Activated CD8-positive, alpha-beta memory T cell treated with anti-CD3 and anti-CD28 coated beads, Interleukin-2, amount 10 ng/mL, durations not matched to agents 7 days and 5 days (primary cell): ENCODE data around the gene SMTNL1. TPM values are rescaled to one million over a fixed set of nuclear protein-coding genes. Genes with fewer than 3 reads are reported as not detected.
A peak's percentile ranks its signal among the peaks of the same experiment; 100 is the strongest.

Experiments
- ATAC-seq: fragments of 150-1000 bp; cut with Tn5 transposase; one replicate; pipeline ENCODE4 v1.10.0; 2021; ENCODE audit warnings: moderate library complexity
- CTCF ChIA-PET: fragments of 350-600 bp; sonication (Branson Sonifier 250); formaldehyde crosslinking; loops from one replicate; lab custom pipeline; 2021; ENCODE audit warnings: antibody characterized with exemption; lab: Charles Lee
- DNase-seq: peaks from one replicate; pipeline ENCODE4 v3.0.0-alpha.2; 2020
- H3K27ac Mint-ChIP-seq: one replicate; pipeline ENCODE4 v1.8.0; 2021; ENCODE audit warnings: mild to moderate bottlenecking, mixed read lengths
- H3K27me3 Mint-ChIP-seq: one replicate; pipeline ENCODE4 v1.8.0; 2021; ENCODE audit warnings: mixed read lengths
- H3K36me3 Mint-ChIP-seq: one replicate; pipeline ENCODE4 v1.8.0; 2021; ENCODE audit warnings: mild to moderate bottlenecking, mixed read lengths
- H3K4me1 Mint-ChIP-seq: one replicate; pipeline ENCODE4 v1.8.0; 2021; ENCODE audit warnings: mixed read lengths
- H3K4me3 Mint-ChIP-seq: one replicate; pipeline ENCODE4 v1.8.0; 2021; ENCODE audit warnings: mild to moderate bottlenecking, moderate library complexity, mixed read lengths
- H3K9me3 Mint-ChIP-seq: one replicate; pipeline ENCODE4 v1.8.0; 2022; ENCODE audit warnings: low read depth, mixed read lengths
- total RNA-seq, 2 experiments: library from RNA; stranded (reverse); gene quantifications; one replicate each; pipeline ENCODE4 v1.2.3, GENCODE V29; 2021

SMTNL1 gene
- total RNA-seq, 2 experiments from 2014 or later: not detected

DNA sequence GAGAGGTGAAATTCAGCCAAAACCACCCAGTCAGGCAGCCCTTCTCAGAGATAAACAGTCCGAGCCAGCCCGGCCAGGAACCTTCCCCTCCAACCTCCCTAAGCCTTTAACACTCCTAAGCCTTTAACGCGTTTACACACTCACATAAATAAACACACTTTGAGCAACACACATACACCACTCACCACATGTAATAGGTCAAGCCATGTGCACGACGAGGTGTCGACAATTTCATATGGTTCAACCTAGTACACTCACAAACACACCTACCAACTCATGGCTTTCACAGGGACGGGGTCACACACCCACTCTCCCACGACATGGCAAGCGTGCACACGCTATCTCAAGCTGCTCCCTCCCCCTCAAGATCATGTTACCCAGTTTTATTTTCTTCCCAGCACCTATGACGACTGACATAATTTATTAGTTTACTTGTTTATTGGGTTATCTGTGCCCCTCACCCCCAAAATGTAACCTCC, 37.4 kb upstream of the SMTNL1 start:
- no peak for ATAC-seq
- no peak overlapping the region for H3K4me3 Mint-ChIP-seq
- CTCF ChIA-PET: interaction anchor here (0.7 to 4.0 kb wide), 4 partner anchors 15 to 141 kb away, joined by 3 to 21 read pairs (median 4); partner anchors contain the start of gene SLC43A1
- H3K9me3 Mint-ChIP-seq: no peaks in the 10 kb centered on the region
- H3K27me3 Mint-ChIP-seq: no peaks in the 10 kb centered on the region
- H3K4me1 Mint-ChIP-seq: no peaks in the 10 kb centered on the region
- H3K27ac Mint-ChIP-seq: no peak overlapping the region
- no peak for DNase-seq
- peaks cover 12% of the 10 kb centered on the region for H3K36me3 Mint-ChIP-seq

GRCh38 chr11:57500515-57500914, 36.9 kb upstream of the SMTNL1 start:
- Mint-ChIP-seq H3K36me3 (peaks cover 12% of the 10 kb centered on the region), H3K27ac (no peak overlapping the region), H3K4me1 (no peaks in the 10 kb centered on the region), H3K9me3 (no peaks in the 10 kb centered on the region), H3K27me3 (no peaks in the 10 kb centered on the region), H3K4me3 (no peak overlapping the region)
- CTCF ChIA-PET: interaction anchor here (1.0 to 4.0 kb wide), 4 partner anchors 14 to 144 kb away, joined by 3 to 21 read pairs (median 5); partner anchors contain the start of gene SLC43A1
- DNase-seq (no peak), ATAC-seq (no peak)

- Mint-ChIP-seq H3K27me3 (no peaks in the 10 kb centered on the region), H3K4me3 (no peak overlapping the region), H3K27ac (no peak overlapping the region), H3K4me1 (no peaks in the 10 kb centered on the region), H3K9me3 (no peaks in the 10 kb centered on the region), H3K36me3 (peaks cover 12% of the 10 kb centered on the region)
- CTCF ChIA-PET: interaction anchor here (1.0 to 4.0 kb wide), 7 partner anchors 8 to 144 kb away, joined by 3 to 29 read pairs (median 6); partner anchors contain the start of gene SLC43A1
- no peak for ATAC-seq
- no peak for DNase-seq
Measured at GRCh38 chr11:57500926-57501325, 36.5 kb upstream of the SMTNL1 start.

GRCh38 chr11:57501953-57502352, 35.4 kb upstream of the SMTNL1 start:
- no peak for ATAC-seq
- CTCF ChIA-PET: interaction anchor here (0.8 to 4.0 kb wide), 9 partner anchors 9 to 143 kb away, joined by 3 to 29 read pairs (median 6); partner anchors contain the start of gene SLC43A1
- no peak overlapping the region for H3K4me3 Mint-ChIP-seq
- DNase-seq: no peak
- H3K4me1 Mint-ChIP-seq: peaks cover 6% of the 10 kb centered on the region
- H3K9me3 Mint-ChIP-seq: no peaks in the 10 kb centered on the region
- H3K27me3 Mint-ChIP-seq: no peaks in the 10 kb centered on the region
- H3K27ac Mint-ChIP-seq: no peak overlapping the region
- peaks cover 12% of the 10 kb centered on the region for H3K36me3 Mint-ChIP-seq

- Mint-ChIP-seq H3K4me1 (peaks cover 6% of the 10 kb centered on the region), H3K27me3 (no peaks in the 10 kb centered on the region), H3K9me3 (no peaks in the 10 kb centered on the region), H3K4me3 (no peak overlapping the region), H3K27ac (no peak overlapping the region), H3K36me3 (peaks cover 12% of the 10 kb centered on the region)
- ATAC-seq (no peak), DNase-seq (no peak)
- CTCF ChIA-PET: interaction anchor here (0.8 to 4.0 kb wide), 10 partner anchors 9 to 142 kb away, joined by 3 to 29 read pairs (median 6); partner anchors contain the start of gene SLC43A1
Measured at GRCh38 chr11:57502376-57502775, 35.0 kb upstream of the SMTNL1 start.

- Mint-ChIP-seq H3K9me3 (no peaks in the 10 kb centered on the region), H3K27me3 (no peaks in the 10 kb centered on the region), H3K4me3 (no peak overlapping the region), H3K4me1 (peaks cover 6% of the 10 kb centered on the region), H3K27ac (no peak overlapping the region), H3K36me3 (peaks cover 12% of the 10 kb centered on the region)
- no peak for DNase-seq
- ATAC-seq: no peak
- CTCF ChIA-PET: interaction anchor here (1.2 to 4.0 kb wide), 6 partner anchors 10 to 139 kb away, joined by 3 to 29 read pairs (median 6); partner anchors contain the start of gene SLC43A1
Measured at GRCh38 chr11:57502870-57503269, 34.5 kb upstream of the SMTNL1 start.

GRCh38 chr11:57504511-57504910, 32.9 kb upstream of the SMTNL1 start:
- Mint-ChIP-seq H3K9me3 (no peaks in the 10 kb centered on the region), H3K27me3 (no peaks in the 10 kb centered on the region), H3K4me1 (peaks cover 8% of the 10 kb centered on the region), H3K4me3 (no peak overlapping the region), H3K27ac (no peak overlapping the region), H3K36me3 (peaks cover 12% of the 10 kb centered on the region)
- ATAC-seq: no peak
- CTCF ChIA-PET: interaction anchor here (1.2 to 5.9 kb wide), 8 partner anchors 10 to 63 kb away, joined by 3 to 52 read pairs (median 4); partner anchors contain the start of gene UBE2L6
- no peak for DNase-seq

- Mint-ChIP-seq H3K4me1 (peaks cover 14% of the 10 kb centered on the region), H3K4me3 (no peak overlapping the region), H3K9me3 (no peaks in the 10 kb centered on the region), H3K27me3 (no peaks in the 10 kb centered on the region), H3K27ac (no peak overlapping the region), H3K36me3 (peaks cover 8% of the 10 kb centered on the region)
- CTCF ChIA-PET: interaction anchor here (1.0 to 5.9 kb wide), 5 partner anchors 14 to 138 kb away, joined by 3 to 52 read pairs (median 5); no protein-coding TSS in a partner anchor
- DNase-seq (no peak), ATAC-seq (no peak)
Measured at GRCh38 chr11:57506522-57506921, 30.9 kb upstream of the SMTNL1 start.

- H3K9me3 Mint-ChIP-seq: no peaks in the 10 kb centered on the region
Measured at GRCh38 chr11:57508341-57509170, 28.8 kb upstream of the SMTNL1 start.

GRCh38 chr11:57511741-57512430, 25.5 kb upstream of the SMTNL1 start:
- DNase-seq: no peak
- Mint-ChIP-seq H3K9me3 (no peaks in the 10 kb centered on the region), H3K4me3 (no peak overlapping the region), H3K36me3 (peaks cover 4% of the 10 kb centered on the region), H3K27me3 (no peaks in the 10 kb centered on the region), H3K27ac (peak overlapping the region; percentile 45), H3K4me1 (peaks cover 36% of the 10 kb centered on the region)
- ATAC-seq: no peak
- CTCF ChIA-PET: interaction anchor here (1.1 to 2.1 kb wide), 7 partner anchors 8 to 133 kb away, joined by 3 to 15 read pairs (median 4); no protein-coding TSS in a partner anchor

More at GRCh38 chr11:57508341-57509170, 28.8 kb upstream of the SMTNL1 start:
- Mint-ChIP-seq H3K27me3 (no peaks in the 10 kb centered on the region), H3K36me3 (peaks cover 9% of the 10 kb centered on the region), H3K27ac (no peak overlapping the region), H3K4me1 (peaks cover 32% of the 10 kb centered on the region), H3K4me3 (no peak overlapping the region)
- DNase-seq (no peak), ATAC-seq (no peak)
- CTCF ChIA-PET: interaction anchor here (1.2 to 5.9 kb wide), 3 partner anchors 16 to 136 kb away, joined by 4 to 52 read pairs (median 5); no protein-coding TSS in a partner anchor

DNA sequence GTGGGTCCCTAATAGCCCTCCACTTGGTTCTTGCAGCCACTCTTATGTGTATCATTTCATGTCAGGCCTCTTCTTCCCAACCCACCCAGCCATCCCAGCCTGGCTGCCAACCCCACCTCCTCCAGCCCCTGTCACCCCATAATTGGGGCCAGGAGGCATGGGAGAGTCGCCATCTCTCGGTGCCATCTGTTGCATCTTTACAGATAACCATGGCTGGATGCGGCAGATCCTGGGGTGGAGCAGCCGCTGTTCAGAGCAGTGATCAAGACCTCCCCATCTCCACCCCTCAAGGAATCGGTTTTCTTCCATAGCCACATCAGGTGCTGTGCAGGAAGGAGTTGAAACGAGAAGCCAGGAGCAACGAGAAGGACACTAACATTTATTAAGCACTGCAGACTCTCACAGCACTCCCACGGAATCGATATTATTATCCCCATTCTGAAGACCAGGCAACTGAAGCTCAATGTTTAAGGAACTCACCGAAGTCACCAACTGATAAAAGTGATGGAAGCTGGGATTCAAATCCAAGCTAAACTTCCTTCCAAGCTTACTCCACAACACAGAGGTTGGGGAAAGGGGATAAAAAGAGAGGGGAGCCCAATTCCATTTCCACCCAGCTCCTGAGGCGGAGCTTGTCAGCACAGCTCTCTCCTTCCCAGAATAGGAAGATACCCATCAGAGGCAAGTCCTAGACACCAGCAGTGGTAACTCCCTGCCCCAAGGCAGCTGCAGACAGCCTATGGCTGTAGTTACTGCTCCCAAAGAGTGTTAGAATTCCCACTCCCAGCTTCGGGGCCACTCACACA, 24.5 kb upstream of the SMTNL1 start:
- H3K27ac Mint-ChIP-seq: no peak overlapping the region
- H3K9me3 Mint-ChIP-seq: no peaks in the 10 kb centered on the region
- peaks cover 4% of the 10 kb centered on the region for H3K36me3 Mint-ChIP-seq
- CTCF ChIA-PET: interaction anchor here (0.8 to 7.1 kb wide), 6 partner anchors 11 to 55 kb away, joined by 4 to 107 read pairs (median 40); partner anchors contain the start of genes RTN4RL2 and TIMM10
- no peaks in the 10 kb centered on the region for H3K27me3 Mint-ChIP-seq
- no peak overlapping the region for H3K4me3 Mint-ChIP-seq
- ATAC-seq (no peak), DNase-seq (no peak)
- peaks cover 35% of the 10 kb centered on the region for H3K4me1 Mint-ChIP-seq

GRCh38 chr11:57513452-57513795, 24.0 kb upstream of the SMTNL1 start:
- ATAC-seq (no peak), DNase-seq (no peak)
- Mint-ChIP-seq H3K36me3 (peaks cover 4% of the 10 kb centered on the region), H3K27ac (no peak overlapping the region), H3K4me3 (peak overlapping the region; percentile 55), H3K4me1 (peaks cover 35% of the 10 kb centered on the region), H3K9me3 (no peaks in the 10 kb centered on the region), H3K27me3 (no peaks in the 10 kb centered on the region)
- CTCF ChIA-PET: interaction anchor here (0.8 to 7.1 kb wide), 6 partner anchors 12 to 55 kb away, joined by 4 to 107 read pairs (median 40); partner anchors contain the start of genes RTN4RL2 and TIMM10
